HEK293 (cell line): ENCODE results near the gene GNPNAT1.

Source experiments
- CTCF ChIA-PET: fragments of 350-600 bp; formaldehyde crosslinking; extraction: SDS; loops from one replicate; lab custom pipeline; 2021; ENCODE audit warnings: antibody characterized with exemption; lab: Yijun Ruan, JAX
- POLR2A ChIA-PET: fragments of 300-600 bp; formaldehyde crosslinking; extraction: SDS; loops from one replicate; lab custom pipeline; 2020; ENCODE audit warnings: antibody characterized with exemption, inconsistent platforms; lab: Yijun Ruan, JAX
- H3K27ac ChIP-seq: fragments of 200-500 bp; sonication (Bioruptor generic); 2 replicates; pipeline ENCODE4 v1.5.1; 2014; ENCODE audit warnings: low read depth, low read length, control low read depth, inconsistent platforms; ENCODE audit errors: extremely low read depth
- H3K36me3 ChIP-seq, 2 experiments: fragments of 200-500 bp in 1 of 2; sonication (Bioruptor generic) in 1 of 2; 1 replicate in 1 of 2; 2 replicates in 1 of 2; pipeline ENCODE4 v1.5.1; 2014 to 2017; ENCODE audit warnings: inconsistent platforms in 2 of 2, low read length in 2 of 2; ENCODE audit not compliant: control insufficient read depth in 2 of 2, insufficient read depth in 1 of 2
- H3K4me1 ChIP-seq: fragments of 200-500 bp; sonication (Bioruptor generic); 2 replicates; pipeline ENCODE4 v1.5.1; 2014; ENCODE audit warnings: mild to moderate bottlenecking, low read length, inconsistent platforms; ENCODE audit not compliant: control insufficient read depth, insufficient read depth
- H3K4me3 ChIP-seq: 2 replicates; pipeline ENCODE4 v1.5.1; 2011; ENCODE audit warnings: low read depth, mild to moderate bottlenecking, control low read depth, low read length, moderate library complexity
- H3K9me3 ChIP-seq: fragments of 200-500 bp; sonication (Bioruptor generic); 2 replicates; pipeline ENCODE4 v1.5.1; 2014; ENCODE audit warnings: low read depth, low read length, inconsistent platforms; ENCODE audit not compliant: control insufficient read depth, insufficient read depth
- BCL11A ChIP-seq: fragments of 450-650 bp; formaldehyde crosslinking; IDR thresholded peaks from 2 replicates; pipeline ENCODE4 v1.5.1; 2016; ENCODE audit warnings: low read depth, missing biosample characterization, missing genetic modification characterization
- ELK4 ChIP-seq: IDR thresholded peaks from 2 replicates; pipeline ENCODE4 v1.6.1; 2011; ENCODE audit warnings: mild to moderate bottlenecking, low read depth, low read length, borderline replicate concordance
- IKZF3 ChIP-seq: fragments of 450-650 bp; IDR thresholded peaks from 2 replicates; pipeline ENCODE4 v1.5.0; 2018; ENCODE audit warnings: missing biosample characterization, mild to moderate bottlenecking, missing genetic modification characterization, moderate library complexity
- YY1 ChIP-seq: fragments of 450-650 bp; formaldehyde crosslinking; IDR thresholded peaks from 2 replicates; pipeline ENCODE4 v1.5.1; 2018; ENCODE audit warnings: missing biosample characterization, missing genetic modification characterization
- ZBTB1 ChIP-seq: fragments of 450-650 bp; formaldehyde crosslinking; IDR thresholded peaks from 2 replicates; pipeline ENCODE4 v1.5.1; 2016; ENCODE audit warnings: missing biosample characterization, missing genetic modification characterization
- ZBTB11 ChIP-seq: fragments of 450-650 bp; formaldehyde crosslinking; conservative IDR thresholded peaks from 2 replicates; pipeline ENCODE4 v1.5.1; 2016; ENCODE audit warnings: low read depth, missing biosample characterization, missing genetic modification characterization
- ZBTB17 ChIP-seq: fragments of 450-650 bp; formaldehyde crosslinking; IDR thresholded peaks from 2 replicates; pipeline ENCODE4 v1.5.1; 2016; ENCODE audit warnings: missing biosample characterization, missing genetic modification characterization
- ZEB2 ChIP-seq: fragments of 450-650 bp; formaldehyde crosslinking; IDR thresholded peaks from 2 replicates; pipeline ENCODE4 v1.5.1; 2016; ENCODE audit warnings: missing biosample characterization, missing genetic modification characterization
- ZNF132 ChIP-seq: fragments of 450-650 bp; formaldehyde crosslinking; IDR thresholded peaks from 2 replicates; pipeline ENCODE4 v1.5.1; 2017; ENCODE audit warnings: missing biosample characterization, missing genetic modification characterization, borderline replicate concordance
- ZNF169 ChIP-seq: fragments of 450-650 bp; formaldehyde crosslinking; IDR thresholded peaks from 2 replicates; pipeline ENCODE4 v1.5.1; 2016; ENCODE audit warnings: missing biosample characterization, missing genetic modification characterization
- ZNF266 ChIP-seq: fragments of 450-650 bp; formaldehyde crosslinking; IDR thresholded peaks from 2 replicates; pipeline ENCODE4 v1.5.1; 2016; ENCODE audit warnings: missing biosample characterization, missing genetic modification characterization, low read depth
- ZNF404 ChIP-seq: fragments of 450-650 bp; formaldehyde crosslinking; IDR thresholded peaks from 2 replicates; pipeline ENCODE4 v1.5.1; 2017; ENCODE audit warnings: missing biosample characterization, missing genetic modification characterization
- ZNF473 ChIP-seq: fragments of 450-650 bp; formaldehyde crosslinking; IDR thresholded peaks from 2 replicates; pipeline ENCODE4 v1.5.1; 2017; ENCODE audit warnings: missing biosample characterization, missing genetic modification characterization
- ZNF629 ChIP-seq: fragments of 450-650 bp; formaldehyde crosslinking; IDR thresholded peaks from 2 replicates; pipeline ENCODE4 v1.5.1; 2017; ENCODE audit warnings: missing biosample characterization, missing genetic modification characterization
- ZNF670 ChIP-seq: fragments of 450-650 bp; formaldehyde crosslinking; IDR thresholded peaks from 2 replicates; pipeline ENCODE4 v1.5.1; 2016; ENCODE audit warnings: missing biosample characterization, missing genetic modification characterization, low read depth
- ZNF777 ChIP-seq: fragments of 450-650 bp; formaldehyde crosslinking; IDR thresholded peaks from 2 replicates; pipeline ENCODE4 v1.5.1; 2017; ENCODE audit warnings: missing biosample characterization, missing genetic modification characterization, borderline replicate concordance
- ZNF785 ChIP-seq: fragments of 450-650 bp; formaldehyde crosslinking; IDR thresholded peaks from 2 replicates; pipeline ENCODE4 v1.5.1; 2016; ENCODE audit warnings: missing biosample characterization, missing genetic modification characterization
- TF ChIP-seq, protein P1 (sequence below): fragments of 450-650 bp; formaldehyde crosslinking; IDR thresholded peaks from 2 replicates; pipeline ENCODE4 v1.5.1; 2017; ENCODE audit warnings: missing biosample characterization, mild to moderate bottlenecking, missing genetic modification characterization, moderate library complexity
- TF ChIP-seq, protein P2 (sequence below): fragments of 450-650 bp; formaldehyde crosslinking; IDR thresholded peaks from 2 replicates; pipeline ENCODE4 v1.5.1; 2016; ENCODE audit warnings: missing biosample characterization, missing genetic modification characterization, borderline replicate concordance
- TF ChIP-seq, protein P3 (sequence below): fragments of 450-650 bp; formaldehyde crosslinking; IDR thresholded peaks from 2 replicates; pipeline ENCODE4 v1.5.1; 2016; ENCODE audit warnings: missing biosample characterization, missing genetic modification characterization
- TF ChIP-seq, protein P4 (sequence below): fragments of 450-650 bp; formaldehyde crosslinking; IDR thresholded peaks from 2 replicates; pipeline ENCODE4 v1.5.1; 2016; ENCODE audit warnings: missing biosample characterization, missing genetic modification characterization, low read depth

GNPNAT1 gene

GRCh38 chr14:52781629-52782028 is 9.8 kb downstream of the GNPNAT1 start (continued):
- TF ChIP-seq ELK4 (no peak), ZBTB1 (no peak), ZNF169 (tag by site-specific recombination) (no peak)

- TF ChIP-seq ZBTB11 (tag by site-specific recombination) (no peak), BCL11A (tag by site-specific recombination) (no peak), IKZF3 (tag by site-specific recombination) (no peak), ZNF629 (tag by site-specific recombination) (no peak), ZNF473 (no peak), YY1 (tag by site-specific recombination) (no peak), ZNF266 (tag by site-specific recombination) (no peak), ZBTB17 (no peak), ZNF777 (tag by site-specific recombination) (no peak), ZNF404 (tag by site-specific recombination) (no peak), ZNF670 (tag by site-specific recombination) (no peak), ZNF785 (tag by site-specific recombination) (no peak), ZNF132 (tag by site-specific recombination) (no peak), ZEB2 (tag by site-specific recombination) (no peak)
- TF ChIP-seq, protein P1, sequence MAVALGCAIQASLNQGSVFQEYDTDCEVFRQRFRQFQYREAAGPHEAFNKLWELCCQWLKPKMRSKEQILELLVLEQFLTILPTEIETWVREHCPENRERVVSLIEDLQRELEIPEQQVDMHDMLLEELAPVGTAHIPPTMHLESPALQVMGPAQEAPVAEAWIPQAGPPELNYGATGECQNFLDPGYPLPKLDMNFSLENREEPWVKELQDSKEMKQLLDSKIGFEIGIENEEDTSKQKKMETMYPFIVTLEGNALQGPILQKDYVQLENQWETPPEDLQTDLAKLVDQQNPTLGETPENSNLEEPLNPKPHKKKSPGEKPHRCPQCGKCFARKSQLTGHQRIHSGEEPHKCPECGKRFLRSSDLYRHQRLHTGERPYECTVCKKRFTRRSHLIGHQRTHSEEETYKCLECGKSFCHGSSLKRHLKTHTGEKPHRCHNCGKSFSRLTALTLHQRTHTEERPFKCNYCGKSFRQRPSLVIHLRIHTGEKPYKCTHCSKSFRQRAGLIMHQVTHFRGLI (tag by site-specific recombination) = no peak
- TF ChIP-seq, protein P2, sequence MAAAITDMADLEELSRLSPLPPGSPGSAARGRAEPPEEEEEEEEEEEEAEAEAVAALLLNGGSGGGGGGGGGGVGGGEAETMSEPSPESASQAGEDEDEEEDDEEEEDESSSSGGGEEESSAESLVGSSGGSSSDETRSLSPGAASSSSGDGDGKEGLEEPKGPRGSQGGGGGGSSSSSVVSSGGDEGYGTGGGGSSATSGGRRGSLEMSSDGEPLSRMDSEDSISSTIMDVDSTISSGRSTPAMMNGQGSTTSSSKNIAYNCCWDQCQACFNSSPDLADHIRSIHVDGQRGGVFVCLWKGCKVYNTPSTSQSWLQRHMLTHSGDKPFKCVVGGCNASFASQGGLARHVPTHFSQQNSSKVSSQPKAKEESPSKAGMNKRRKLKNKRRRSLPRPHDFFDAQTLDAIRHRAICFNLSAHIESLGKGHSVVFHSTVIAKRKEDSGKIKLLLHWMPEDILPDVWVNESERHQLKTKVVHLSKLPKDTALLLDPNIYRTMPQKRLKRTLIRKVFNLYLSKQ (tag by site-specific recombination) = no peak
- TF ChIP-seq, protein P3, sequence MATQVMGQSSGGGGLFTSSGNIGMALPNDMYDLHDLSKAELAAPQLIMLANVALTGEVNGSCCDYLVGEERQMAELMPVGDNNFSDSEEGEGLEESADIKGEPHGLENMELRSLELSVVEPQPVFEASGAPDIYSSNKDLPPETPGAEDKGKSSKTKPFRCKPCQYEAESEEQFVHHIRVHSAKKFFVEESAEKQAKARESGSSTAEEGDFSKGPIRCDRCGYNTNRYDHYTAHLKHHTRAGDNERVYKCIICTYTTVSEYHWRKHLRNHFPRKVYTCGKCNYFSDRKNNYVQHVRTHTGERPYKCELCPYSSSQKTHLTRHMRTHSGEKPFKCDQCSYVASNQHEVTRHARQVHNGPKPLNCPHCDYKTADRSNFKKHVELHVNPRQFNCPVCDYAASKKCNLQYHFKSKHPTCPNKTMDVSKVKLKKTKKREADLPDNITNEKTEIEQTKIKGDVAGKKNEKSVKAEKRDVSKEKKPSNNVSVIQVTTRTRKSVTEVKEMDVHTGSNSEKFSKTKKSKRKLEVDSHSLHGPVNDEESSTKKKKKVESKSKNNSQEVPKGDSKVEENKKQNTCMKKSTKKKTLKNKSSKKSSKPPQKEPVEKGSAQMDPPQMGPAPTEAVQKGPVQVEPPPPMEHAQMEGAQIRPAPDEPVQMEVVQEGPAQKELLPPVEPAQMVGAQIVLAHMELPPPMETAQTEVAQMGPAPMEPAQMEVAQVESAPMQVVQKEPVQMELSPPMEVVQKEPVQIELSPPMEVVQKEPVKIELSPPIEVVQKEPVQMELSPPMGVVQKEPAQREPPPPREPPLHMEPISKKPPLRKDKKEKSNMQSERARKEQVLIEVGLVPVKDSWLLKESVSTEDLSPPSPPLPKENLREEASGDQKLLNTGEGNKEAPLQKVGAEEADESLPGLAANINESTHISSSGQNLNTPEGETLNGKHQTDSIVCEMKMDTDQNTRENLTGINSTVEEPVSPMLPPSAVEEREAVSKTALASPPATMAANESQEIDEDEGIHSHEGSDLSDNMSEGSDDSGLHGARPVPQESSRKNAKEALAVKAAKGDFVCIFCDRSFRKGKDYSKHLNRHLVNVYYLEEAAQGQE (tag by site-specific recombination) = no peak
- TF ChIP-seq, protein P4, sequence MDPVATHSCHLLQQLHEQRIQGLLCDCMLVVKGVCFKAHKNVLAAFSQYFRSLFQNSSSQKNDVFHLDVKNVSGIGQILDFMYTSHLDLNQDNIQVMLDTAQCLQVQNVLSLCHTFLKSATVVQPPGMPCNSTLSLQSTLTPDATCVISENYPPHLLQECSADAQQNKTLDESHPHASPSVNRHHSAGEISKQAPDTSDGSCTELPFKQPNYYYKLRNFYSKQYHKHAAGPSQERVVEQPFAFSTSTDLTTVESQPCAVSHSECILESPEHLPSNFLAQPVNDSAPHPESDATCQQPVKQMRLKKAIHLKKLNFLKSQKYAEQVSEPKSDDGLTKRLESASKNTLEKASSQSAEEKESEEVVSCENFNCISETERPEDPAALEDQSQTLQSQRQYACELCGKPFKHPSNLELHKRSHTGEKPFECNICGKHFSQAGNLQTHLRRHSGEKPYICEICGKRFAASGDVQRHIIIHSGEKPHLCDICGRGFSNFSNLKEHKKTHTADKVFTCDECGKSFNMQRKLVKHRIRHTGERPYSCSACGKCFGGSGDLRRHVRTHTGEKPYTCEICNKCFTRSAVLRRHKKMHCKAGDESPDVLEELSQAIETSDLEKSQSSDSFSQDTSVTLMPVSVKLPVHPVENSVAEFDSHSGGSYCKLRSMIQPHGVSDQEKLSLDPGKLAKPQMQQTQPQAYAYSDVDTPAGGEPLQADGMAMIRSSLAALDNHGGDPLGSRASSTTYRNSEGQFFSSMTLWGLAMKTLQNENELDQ = no peak
- H3K36me3 ChIP-seq = peaks cover 50 to 54% of the 10 kb centered on the region in 2 experiments
- no peak overlapping the region for H3K27ac ChIP-seq
- H3K4me1 ChIP-seq = no peaks in the 10 kb centered on the region
- no peak overlapping the region for H3K4me3 ChIP-seq
- ChIA-PET CTCF (no interaction called here), POLR2A (no interaction called here)
- H3K9me3 ChIP-seq = no peaks in the 10 kb centered on the region
Measured at GRCh38 chr14:52780893-52781292, 10.5 kb downstream of the GNPNAT1 start.
